GM19193 (cell line): ENCODE measurements around the gene TTLL5.

ENCODE experiments used
- POLR2A ChIP-seq: IDR thresholded peaks from 4 replicates; pipeline ENCODE4 v1.6.1; 2011; ENCODE audit not compliant: insufficient read depth, insufficient read length; ENCODE audit errors: extremely low read depth

TTLL5 gene

DNA sequence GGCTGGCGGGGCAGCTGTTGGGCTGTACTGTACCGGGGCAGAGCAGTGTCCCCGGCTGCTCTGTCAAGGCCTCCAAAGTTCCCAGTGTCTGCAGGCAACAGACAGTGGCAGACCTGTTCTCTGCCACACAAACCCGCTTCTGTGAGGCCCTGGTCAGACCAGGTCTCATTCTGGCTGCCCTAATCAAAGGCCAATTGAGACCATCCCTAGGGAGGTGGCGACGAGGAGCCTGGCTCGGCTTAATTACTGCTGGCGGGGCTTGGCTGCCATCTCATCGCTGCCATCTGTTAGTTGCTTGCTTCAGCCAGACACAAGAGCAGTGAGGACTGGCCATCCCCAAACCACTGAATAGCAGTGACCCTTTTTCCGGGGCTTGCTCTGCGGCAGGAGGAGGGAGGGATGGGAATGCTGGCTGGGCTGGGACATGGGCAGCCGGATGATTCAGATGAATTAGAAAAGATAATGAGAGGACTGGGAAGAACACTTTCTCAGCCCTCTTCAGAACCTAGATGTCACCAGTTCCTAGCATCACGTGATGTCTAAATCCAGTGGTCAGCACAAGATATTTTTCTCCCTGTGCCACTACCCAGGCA, 24.9 kb upstream of the TTLL5 start:
- TF ChIP-seq POLR2A, result no peak

GRCh38 chr14:75640876-75641275, 20.2 kb upstream of the TTLL5 start:
- no peak for TF ChIP-seq POLR2A

DNA sequence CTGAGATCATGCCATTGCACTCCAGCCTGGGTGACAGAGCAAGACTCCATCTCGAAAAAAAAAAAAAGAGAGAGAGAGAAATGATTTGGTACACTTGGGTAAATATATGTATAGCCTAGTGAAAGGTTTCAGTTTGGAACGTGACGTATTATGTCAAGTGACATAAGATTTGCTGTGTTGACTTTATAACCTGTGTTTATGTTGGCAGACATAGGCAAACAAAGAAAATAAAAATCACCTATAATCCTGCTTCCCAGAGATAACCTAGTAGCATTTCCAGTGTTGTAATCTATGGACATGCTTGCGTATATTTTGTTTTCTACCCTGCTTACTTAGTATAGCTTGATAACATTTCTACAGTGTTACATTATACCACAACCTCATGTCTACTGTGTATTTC, 17.1 kb upstream of the TTLL5 start:
- no peak for TF ChIP-seq POLR2A

- no peak for TF ChIP-seq POLR2A
Measured at GRCh38 chr14:75645056-75645455, 16.0 kb upstream of the TTLL5 start.

- TF ChIP-seq POLR2A, result no peak
Measured at GRCh38 chr14:75646762-75647161, 14.3 kb upstream of the TTLL5 start.

DNA sequence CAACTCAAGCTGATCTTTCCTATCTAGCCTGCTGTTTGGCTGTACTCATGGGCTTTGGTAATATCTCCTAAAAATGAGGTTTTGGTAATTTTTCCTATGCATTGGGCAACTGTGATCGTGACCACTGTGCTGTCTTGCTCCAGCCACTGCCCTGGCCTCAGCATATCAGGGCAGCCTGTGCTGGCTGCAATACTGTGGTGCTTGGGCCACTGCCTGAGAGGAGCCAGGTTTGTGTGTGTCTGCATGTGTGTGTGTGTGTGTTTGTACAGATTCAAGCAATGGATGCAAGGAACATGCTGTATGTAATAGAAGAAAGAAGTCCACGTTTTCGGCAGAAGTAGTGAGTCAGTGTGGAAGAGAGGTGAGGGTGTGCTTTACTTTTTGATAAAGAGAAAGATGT, 13.4 kb upstream of the TTLL5 start:
- no peak for TF ChIP-seq POLR2A

GRCh38 chr14:75648066-75648838, 12.8 kb upstream of the TTLL5 start:
- no peak for TF ChIP-seq POLR2A

DNA sequence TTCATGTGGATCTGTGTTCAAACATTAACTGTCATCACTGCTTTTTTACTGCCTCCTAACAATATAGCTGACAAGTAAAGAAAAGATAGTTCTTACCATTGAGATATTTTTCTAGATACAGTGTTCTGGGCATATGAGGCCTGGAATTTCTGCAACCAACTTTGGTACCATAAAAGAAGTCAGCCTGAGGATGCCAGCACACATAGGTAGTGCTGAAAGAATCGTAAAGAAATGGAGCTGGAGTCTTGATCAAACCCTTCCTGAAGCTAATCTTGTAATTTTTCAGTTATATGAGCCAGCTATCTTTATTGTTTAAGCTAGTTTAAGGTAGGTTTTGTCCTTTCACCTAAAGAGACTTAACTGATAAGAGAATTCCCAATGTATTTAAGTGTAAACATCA, 11.7 kb upstream of the TTLL5 start:
- TF ChIP-seq POLR2A, result no peak

- TF ChIP-seq POLR2A, result no peak
Measured at GRCh38 chr14:75649773-75650172, 11.3 kb upstream of the TTLL5 start.

GRCh38 chr14:75650253-75651058, 10.6 kb upstream of the TTLL5 start:
- no peak for TF ChIP-seq POLR2A

DNA sequence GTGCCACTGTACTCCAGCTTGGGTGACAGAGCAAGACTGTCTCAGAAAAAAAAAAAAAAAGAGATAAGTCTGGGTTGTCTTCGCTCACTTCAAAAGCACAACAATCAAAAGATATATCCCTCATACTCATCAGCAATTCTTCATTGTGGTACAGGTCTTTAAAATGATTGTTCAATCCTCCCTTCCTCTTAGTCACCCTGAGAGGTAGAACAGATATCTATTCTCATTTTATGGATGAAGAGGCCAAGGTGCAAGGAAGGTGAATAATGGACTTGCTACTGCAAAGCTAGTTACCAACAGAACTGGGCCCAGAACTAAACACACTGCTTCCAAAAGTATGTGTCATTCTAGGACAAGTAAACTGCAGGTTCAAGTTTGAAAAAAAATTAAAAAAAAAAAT, 7.5 kb upstream of the TTLL5 start:
- no peak for TF ChIP-seq POLR2A

DNA sequence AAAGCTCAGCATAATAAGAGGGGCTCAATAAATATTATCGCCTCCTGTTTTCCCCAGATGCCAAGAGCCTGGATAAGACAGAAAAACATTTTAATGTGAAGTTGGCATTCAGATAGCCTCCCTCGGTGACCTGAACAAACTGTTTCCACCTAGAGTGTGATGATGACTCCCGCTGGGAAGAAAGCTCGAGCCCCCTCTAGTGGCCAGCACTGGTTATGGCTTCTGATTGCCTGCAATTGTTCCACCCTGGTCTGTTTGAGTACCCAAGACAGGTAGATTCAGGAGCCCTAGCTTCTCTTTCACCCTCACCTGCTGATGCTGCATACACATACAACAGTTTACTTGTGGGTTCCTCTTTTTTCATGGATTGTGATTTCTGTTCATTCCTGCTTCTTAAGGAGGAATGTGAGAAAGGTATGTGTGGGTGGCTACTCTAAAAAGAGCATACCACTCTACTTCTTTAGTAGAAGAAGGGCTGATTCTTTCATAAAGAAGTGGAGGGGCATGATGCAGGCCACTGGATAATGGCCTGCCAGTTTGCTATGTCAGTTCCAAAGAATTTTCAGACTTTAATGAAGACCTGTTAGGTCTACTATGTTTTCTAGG, 6.8 kb upstream of the TTLL5 start:
- no peak for TF ChIP-seq POLR2A

GRCh38 chr14:75655235-75655634, 5.8 kb upstream of the TTLL5 start:
- TF ChIP-seq POLR2A, result no peak

GRCh38 chr14:75657331-75657730, 3.7 kb upstream of the TTLL5 start:
- TF ChIP-seq POLR2A, result no peak

- no peak for TF ChIP-seq POLR2A
Measured at GRCh38 chr14:75658957-75659356, 2.1 kb upstream of the TTLL5 start.
